ENCODE data around the gene PPT1. TPM values are rescaled to one million over a fixed set of nuclear protein-coding genes. Genes with fewer than 3 reads are reported as not detected.

PPT1 gene
- total and polyA plus RNA-seq, 2 of the 13 experiments (the other 11 are each of a cell fraction or from before 2014, with no cell fraction given) = 129 TPM

DNA sequence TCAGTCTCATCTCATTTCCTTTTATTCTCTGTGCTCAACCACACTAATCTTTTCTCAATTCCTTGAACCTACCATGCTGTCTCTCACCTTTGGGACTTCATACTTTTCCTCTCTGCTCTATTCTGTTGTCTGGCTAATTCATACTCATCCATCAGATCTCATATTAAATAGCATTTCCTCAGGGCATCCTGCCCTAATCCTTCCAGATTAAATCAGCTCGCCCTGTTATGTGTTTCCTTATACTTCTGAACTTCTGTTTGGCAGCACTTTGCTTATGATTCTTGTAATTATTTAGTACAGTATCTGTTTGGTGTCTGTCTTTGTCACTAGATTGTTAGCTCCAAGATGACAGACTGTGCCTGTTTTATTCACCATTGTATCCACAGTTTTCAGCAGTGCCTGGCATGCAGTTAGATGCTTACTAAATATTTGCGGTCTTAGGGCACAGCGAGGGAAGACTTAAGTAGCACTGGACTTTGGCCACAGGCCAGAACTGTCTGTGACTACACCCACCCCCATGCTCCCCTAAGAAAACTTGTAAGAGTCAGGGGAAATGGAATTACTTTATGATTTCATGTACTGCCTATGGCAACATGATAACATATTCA, 66.4 kb downstream of the PPT1 start:
- intact Hi-C loops (cut with micrococcal nuclease; ENCODE audit: unreplicated experiment) = loop anchor here (10.0 kb wide), 2 partner anchors 116 to 216 kb away; no protein-coding TSS in a partner anchor
- CTCF ChIA-PET (ENCODE audit: low intra/inter-chr PET ratio, low total read pairs) = no interaction called here
- ATAC-seq (no peak), FAIRE-seq (no peak), DNase-seq (ENCODE audit: low spot score) (no peak)
- no TSS peak for BruUV-seq (replicated peaks)
- H3K36me3 ChIP-seq (replicated peaks in 1 of 2; ENCODE audit: control insufficient read depth in 1 of 2, insufficient read depth in 2 of 2, low read length in 2 of 2) = no peaks in the 10 kb centered on the region
- peaks cover 6% of the 10 kb centered on the region; the same call in 1 of the 2 replicates for H3K4me1 ChIP-seq (ENCODE audit: insufficient read depth, low read length)
- TF ChIP-seq SP2 (CRISPR knock-in tag; IDR thresholded peaks at IDR 0.05) = no peak
- no peak for TF ChIP-seq SP1 (IDR thresholded peaks at IDR 0.05)
- TF ChIP-seq SP1 (CRISPR knock-in tag; IDR thresholded peaks at IDR 0.05) = no peak
- TF ChIP-seq SP140L (CRISPR knock-in tag; IDR thresholded peaks at IDR 0.05; ENCODE audit: borderline replicate concordance) = no peak
- H4K20me1 ChIP-seq (ENCODE audit: insufficient read depth, low read length) = no peaks in the 10 kb centered on the region
- peaks cover 7% of the 10 kb centered on the region for H3K9me3 ChIP-seq (ENCODE audit: low read length)
- no peaks in the 10 kb centered on the region for H3K79me2 ChIP-seq (ENCODE audit: insufficient read depth, low read length)
- H3K4me3 ChIP-seq (replicated peaks in 1 of 3; ENCODE audit: insufficient read depth in 1 of 3, low read depth in 2 of 3, low read length in 3 of 3) = no peak overlapping the region
- 13% methylated on average over 3 of the region's 3 CpGs for WGBS (ENCODE audit: low lambda C conversion rate)
- H3K9ac ChIP-seq (ENCODE audit: insufficient read depth, low read depth, low read length) = no peak overlapping the region
- in situ Hi-C loops (cut with HindIII; ENCODE audit: extremely low pct_ligation_motif_present, low pct_unique_long_range_greater_than_20kb) = loop anchor here (10.0 kb wide), 1 partner anchor 106 kb away; no protein-coding TSS in a partner anchor
- no peak overlapping the region for H3K4me2 ChIP-seq (ENCODE audit: low read depth, low read length)
- H3K27me3 ChIP-seq (ENCODE audit: control insufficient read depth in 1 of 2, insufficient read depth in 2 of 2, low read length in 2 of 2) = 0 out of 5 replicates have a peak, but pooled peaks cover 0 to 3% of the 10 kb centered on the region in 2 experiments
- H3K27ac ChIP-seq (ENCODE audit: extremely low read length, insufficient read depth, low read length) = no peak overlapping the region
- POLR2A ChIA-PET = no interaction called here
- no peak overlapping the region for H2AFZ ChIP-seq (ENCODE audit: low read length)

DNA sequence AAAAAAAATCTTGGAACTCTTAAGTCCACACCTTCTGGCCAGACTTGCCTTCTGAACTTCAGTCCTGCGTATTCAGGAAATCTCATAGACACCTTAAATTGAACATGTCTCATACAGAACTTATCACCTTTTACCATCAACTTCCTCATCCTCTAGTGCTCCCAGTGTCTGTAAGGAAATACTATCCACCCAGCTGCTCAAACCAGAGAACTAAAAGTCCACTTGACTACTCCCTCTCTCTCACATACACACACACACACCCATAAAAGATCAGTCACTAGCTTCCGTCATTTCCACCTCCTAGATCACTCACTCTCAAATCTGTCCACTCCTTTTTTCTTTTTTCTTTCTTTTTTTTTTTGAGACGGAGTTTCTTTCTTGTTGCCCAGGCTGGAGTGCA, 67.4 kb downstream of the PPT1 start:
- no peak overlapping the region for H2AFZ ChIP-seq (ENCODE audit: low read length)
- no peak for ATAC-seq
- H3K9me3 ChIP-seq (ENCODE audit: low read length) = peaks cover 7% of the 10 kb centered on the region
- ChIA-PET POLR2A (no interaction called here), CTCF (ENCODE audit: low intra/inter-chr PET ratio, low total read pairs) (no interaction called here)
- in situ Hi-C loops (cut with HindIII; ENCODE audit: extremely low pct_ligation_motif_present, low pct_unique_long_range_greater_than_20kb) = loop anchor here (10.0 kb wide), 1 partner anchor 105 kb away; no protein-coding TSS in a partner anchor
- H3K4me1 ChIP-seq (ENCODE audit: insufficient read depth, low read length) = peaks cover 6% of the 10 kb centered on the region; the same call in 1 of the 2 replicates
- H3K4me3 ChIP-seq (replicated peaks in 1 of 3; ENCODE audit: insufficient read depth in 1 of 3, low read depth in 2 of 3, low read length in 3 of 3) = no peak overlapping the region
- FAIRE-seq = no peak
- no TSS peak for BruUV-seq (replicated peaks)
- H3K36me3 ChIP-seq (replicated peaks in 1 of 2; ENCODE audit: control insufficient read depth in 1 of 2, insufficient read depth in 2 of 2, low read length in 2 of 2) = no peaks in the 10 kb centered on the region
- H3K79me2 ChIP-seq (ENCODE audit: insufficient read depth, low read length) = no peaks in the 10 kb centered on the region
- WGBS (ENCODE audit: low lambda C conversion rate) = 53% methylated on average over 3 of the region's 3 CpGs
- H3K9ac ChIP-seq (ENCODE audit: insufficient read depth, low read depth, low read length) = no peak overlapping the region
- intact Hi-C loops (cut with micrococcal nuclease; ENCODE audit: unreplicated experiment) = loop anchor here (10.0 kb wide), 2 partner anchors 115 to 215 kb away; no protein-coding TSS in a partner anchor
- H3K27ac ChIP-seq (ENCODE audit: extremely low read length, insufficient read depth, low read length) = no peak overlapping the region
- no peaks in the 10 kb centered on the region for H4K20me1 ChIP-seq (ENCODE audit: insufficient read depth, low read length)
- no peak for DNase-seq (ENCODE audit: low spot score)
- H3K27me3 ChIP-seq (ENCODE audit: control insufficient read depth in 1 of 2, insufficient read depth in 2 of 2, low read length in 2 of 2) = 0 out of 5 replicates have a peak, but pooled peaks cover 0 to 3% of the 10 kb centered on the region in 2 experiments
- H3K4me2 ChIP-seq (ENCODE audit: low read depth, low read length) = no peak overlapping the region
- TF ChIP-seq, protein P1, sequence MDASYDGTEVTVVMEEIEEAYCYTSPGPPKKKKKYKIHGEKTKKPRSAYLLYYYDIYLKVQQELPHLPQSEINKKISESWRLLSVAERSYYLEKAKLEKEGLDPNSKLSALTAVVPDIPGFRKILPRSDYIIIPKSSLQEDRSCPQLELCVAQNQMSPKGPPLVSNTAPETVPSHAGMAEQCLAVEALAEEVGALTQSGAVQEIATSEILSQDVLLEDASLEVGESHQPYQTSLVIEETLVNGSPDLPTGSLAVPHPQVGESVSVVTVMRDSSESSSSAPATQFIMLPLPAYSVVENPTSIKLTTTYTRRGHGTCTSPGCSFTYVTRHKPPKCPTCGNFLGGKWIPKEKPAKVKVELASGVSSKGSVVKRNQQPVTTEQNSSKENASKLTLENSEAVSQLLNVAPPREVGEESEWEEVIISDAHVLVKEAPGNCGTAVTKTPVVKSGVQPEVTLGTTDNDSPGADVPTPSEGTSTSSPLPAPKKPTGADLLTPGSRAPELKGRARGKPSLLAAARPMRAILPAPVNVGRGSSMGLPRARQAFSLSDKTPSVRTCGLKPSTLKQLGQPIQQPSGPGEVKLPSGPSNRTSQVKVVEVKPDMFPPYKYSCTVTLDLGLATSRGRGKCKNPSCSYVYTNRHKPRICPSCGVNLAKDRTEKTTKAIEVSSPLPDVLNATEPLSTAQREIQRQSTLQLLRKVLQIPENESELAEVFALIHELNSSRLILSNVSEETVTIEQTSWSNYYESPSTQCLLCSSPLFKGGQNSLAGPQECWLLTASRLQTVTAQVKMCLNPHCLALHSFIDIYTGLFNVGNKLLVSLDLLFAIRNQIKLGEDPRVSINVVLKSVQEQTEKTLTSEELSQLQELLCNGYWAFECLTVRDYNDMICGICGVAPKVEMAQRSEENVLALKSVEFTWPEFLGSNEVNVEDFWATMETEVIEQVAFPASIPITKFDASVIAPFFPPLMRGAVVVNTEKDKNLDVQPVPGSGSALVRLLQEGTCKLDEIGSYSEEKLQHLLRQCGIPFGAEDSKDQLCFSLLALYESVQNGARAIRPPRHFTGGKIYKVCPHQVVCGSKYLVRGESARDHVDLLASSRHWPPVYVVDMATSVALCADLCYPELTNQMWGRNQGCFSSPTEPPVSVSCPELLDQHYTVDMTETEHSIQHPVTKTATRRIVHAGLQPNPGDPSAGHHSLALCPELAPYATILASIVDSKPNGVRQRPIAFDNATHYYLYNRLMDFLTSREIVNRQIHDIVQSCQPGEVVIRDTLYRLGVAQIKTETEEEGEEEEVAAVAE (CRISPR knock-in tag; IDR thresholded peaks at IDR 0.05; ENCODE audit: borderline replicate concordance) = no peak
- TF ChIP-seq ZNF558 (CRISPR knock-in tag; IDR thresholded peaks at IDR 0.05; ENCODE audit: borderline replicate concordance) (no peak), ZNF674 (CRISPR knock-in tag; IDR thresholded peaks at IDR 0.05; ENCODE audit: low read depth) (no peak), NCOA2 (CRISPR knock-in tag; IDR thresholded peaks at IDR 0.05) (no peak), ATF7 (IDR thresholded peaks at IDR 0.05) (no peak), ATF7 (CRISPR knock-in tag; IDR thresholded peaks at IDR 0.05) (no peak), ZSCAN31 (CRISPR knock-in tag; IDR thresholded peaks at IDR 0.05; ENCODE audit: low read depth) (no peak), HHEX (CRISPR knock-in tag; IDR thresholded peaks at IDR 0.05) (no peak)
- TF ChIP-seq, protein P2, sequence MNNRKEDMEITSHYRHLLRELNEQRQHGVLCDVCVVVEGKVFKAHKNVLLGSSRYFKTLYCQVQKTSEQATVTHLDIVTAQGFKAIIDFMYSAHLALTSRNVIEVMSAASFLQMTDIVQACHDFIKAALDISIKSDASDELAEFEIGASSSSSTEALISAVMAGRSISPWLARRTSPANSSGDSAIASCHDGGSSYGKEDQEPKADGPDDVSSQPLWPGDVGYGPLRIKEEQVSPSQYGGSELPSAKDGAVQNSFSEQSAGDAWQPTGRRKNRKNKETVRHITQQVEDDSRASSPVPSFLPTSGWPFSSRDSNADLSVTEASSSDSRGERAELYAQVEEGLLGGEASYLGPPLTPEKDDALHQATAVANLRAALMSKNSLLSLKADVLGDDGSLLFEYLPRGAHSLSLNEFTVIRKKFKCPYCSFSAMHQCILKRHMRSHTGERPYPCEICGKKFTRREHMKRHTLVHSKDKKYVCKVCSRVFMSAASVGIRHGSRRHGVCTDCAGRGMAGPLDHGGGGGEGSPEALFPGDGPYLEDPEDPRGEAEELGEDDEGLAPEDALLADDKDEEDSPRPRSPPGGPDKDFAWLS (CRISPR knock-in tag; IDR thresholded peaks at IDR 0.05; ENCODE audit: borderline replicate concordance) = no peak
